Vagina (tissue), 2 donors: ENCODE results near the gene DSC1. TPM values are rescaled to one million over a fixed set of nuclear protein-coding genes. Genes with fewer than 3 reads are reported as not detected.

Experiments
- DNase-seq, 2 donors: peaks; one replicate each; pipeline ENCODE4 v3.0.0-alpha.2; 2017; ENCODE audit errors: extremely low spot score in 2 of 2
- H3K27ac ChIP-seq: fragments of 200-600 bp; sonication (generic); one replicate; pipeline ENCODE4 v1.5.1; 2019
- H3K27me3 ChIP-seq: fragments of 200-600 bp; sonication (generic); one replicate; pipeline ENCODE4 v1.5.1; 2019
- H3K36me3 ChIP-seq, 2 donors: fragments of 200-600 bp; sonication (generic); one replicate each; pipeline ENCODE4 v1.5.1; 2017 to 2019
- H3K4me1 ChIP-seq: fragments of 200-600 bp; sonication (generic); one replicate; pipeline ENCODE4 v1.5.1; 2019
- H3K4me3 ChIP-seq, 2 donors: fragments of 200-600 bp; sonication (generic); 1 replicate in 1 of 2; 2 replicates in 1 of 2; pipeline ENCODE4 v1.5.1; 2016 to 2019
- H3K9me3 ChIP-seq: fragments of 200-600 bp; sonication (generic); one replicate; pipeline ENCODE4 v1.5.1; 2019
- POLR2A ChIP-seq, 2 donors: fragments of 450-650 bp; IDR thresholded peaks; one replicate each; pipeline ENCODE4 v1.6.1; 2017; ENCODE audit warnings: antibody characterized with exemption in 2 of 2, mild to moderate bottlenecking in 2 of 2, moderate library complexity in 2 of 2
- POLR2AphosphoS5 ChIP-seq, 2 donors: sonication (generic); formaldehyde crosslinking; IDR thresholded peaks; one replicate each; pipeline ENCODE4 v1.9.0; 2017; ENCODE audit warnings: antibody characterized with exemption in 2 of 2, mild to moderate bottlenecking in 2 of 2, low read depth in 1 of 2; ENCODE audit not compliant: insufficient read depth in 1 of 2
- intact Hi-C: fragments of 100-400 bp; cut with DNase I; formaldehyde crosslinking; loops from one replicate; pipeline ENCODE4 v1.15.1; 2023
- total RNA-seq: library from RNA; depleted of rRNA; stranded (reverse); fragments of >200 nt; gene quantifications from one replicate; pipeline ENCODE4 v1.2.3, GENCODE V29; 2016
- TF ChIP-seq, protein P1 (sequence below), 3 experiments: fragments of 450-650 bp in 2 of 3; fragments of 200-600 bp in 1 of 3; sonication (generic) in 1 of 3; IDR thresholded peaks; one replicate each; pipeline ENCODE4 v1.5.1; 2017 to 2019; ENCODE audit warnings: antibody characterized with exemption in 3 of 3, mild to moderate bottlenecking in 2 of 3, moderate library complexity in 2 of 3

DSC1 gene
- total RNA-seq, 1 donor from 2014 or later: 0.49 TPM

- H3K36me3 ChIP-seq: no peaks in the 10 kb centered on the region
- intact Hi-C loops: no loop called here
Observed at GRCh38 chr18:31079973-31080372, 82.7 kb downstream of the DSC1 start.

More at GRCh38 chr18:31079973-31080372, 82.7 kb downstream of the DSC1 start:
- Histone ChIP-seq H3K27me3 (no peaks in the 10 kb centered on the region), H3K4me3 (no peak overlapping the region), H3K27ac (no peak overlapping the region), H3K4me1 (no peaks in the 10 kb centered on the region), H3K9me3 (no peaks in the 10 kb centered on the region)
- DNase-seq: no peak
- TF ChIP-seq POLR2A (IDR thresholded peaks at IDR 0.05): no peak
- no peak for TF ChIP-seq POLR2AphosphoS5 (IDR thresholded peaks at IDR 0.05; ENCODE audit: insufficient read depth in 1 of 2, low read depth in 1 of 2)
- TF ChIP-seq, protein P1, sequence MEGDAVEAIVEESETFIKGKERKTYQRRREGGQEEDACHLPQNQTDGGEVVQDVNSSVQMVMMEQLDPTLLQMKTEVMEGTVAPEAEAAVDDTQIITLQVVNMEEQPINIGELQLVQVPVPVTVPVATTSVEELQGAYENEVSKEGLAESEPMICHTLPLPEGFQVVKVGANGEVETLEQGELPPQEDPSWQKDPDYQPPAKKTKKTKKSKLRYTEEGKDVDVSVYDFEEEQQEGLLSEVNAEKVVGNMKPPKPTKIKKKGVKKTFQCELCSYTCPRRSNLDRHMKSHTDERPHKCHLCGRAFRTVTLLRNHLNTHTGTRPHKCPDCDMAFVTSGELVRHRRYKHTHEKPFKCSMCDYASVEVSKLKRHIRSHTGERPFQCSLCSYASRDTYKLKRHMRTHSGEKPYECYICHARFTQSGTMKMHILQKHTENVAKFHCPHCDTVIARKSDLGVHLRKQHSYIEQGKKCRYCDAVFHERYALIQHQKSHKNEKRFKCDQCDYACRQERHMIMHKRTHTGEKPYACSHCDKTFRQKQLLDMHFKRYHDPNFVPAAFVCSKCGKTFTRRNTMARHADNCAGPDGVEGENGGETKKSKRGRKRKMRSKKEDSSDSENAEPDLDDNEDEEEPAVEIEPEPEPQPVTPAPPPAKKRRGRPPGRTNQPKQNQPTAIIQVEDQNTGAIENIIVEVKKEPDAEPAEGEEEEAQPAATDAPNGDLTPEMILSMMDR (IDR thresholded peaks at IDR 0.05): no peak

Other genes starting within 250 kb of the DSC1 start
- gene DSC3, start 120.1 kb downstream of the DSC1 start, total RNA-seq: 176 TPM
- 108 TPM for gene DSC2, start 60.4 kb downstream of the DSC1 start, total RNA-seq
- gene DSG1, start 155.3 kb upstream of the DSC1 start, total RNA-seq: 122 TPM
- not detected for gene DSG4, start 213.9 kb upstream of the DSC1 start, total RNA-seq